ENCODE data around the gene OGFR.

Gene OGFR

GRCh38 chr20:62828051-62828450 lies 23.4 kb downstream of the OGFR start:
- DNase-seq, result no peak

GRCh38 chr20:62828511-62829230 lies 24.0 kb downstream of the OGFR start:
- DNase-seq, result no peak

GRCh38 chr20:62829231-62830230 lies 24.9 kb downstream of the OGFR start:
- DNase-seq, result no peak

DNA sequence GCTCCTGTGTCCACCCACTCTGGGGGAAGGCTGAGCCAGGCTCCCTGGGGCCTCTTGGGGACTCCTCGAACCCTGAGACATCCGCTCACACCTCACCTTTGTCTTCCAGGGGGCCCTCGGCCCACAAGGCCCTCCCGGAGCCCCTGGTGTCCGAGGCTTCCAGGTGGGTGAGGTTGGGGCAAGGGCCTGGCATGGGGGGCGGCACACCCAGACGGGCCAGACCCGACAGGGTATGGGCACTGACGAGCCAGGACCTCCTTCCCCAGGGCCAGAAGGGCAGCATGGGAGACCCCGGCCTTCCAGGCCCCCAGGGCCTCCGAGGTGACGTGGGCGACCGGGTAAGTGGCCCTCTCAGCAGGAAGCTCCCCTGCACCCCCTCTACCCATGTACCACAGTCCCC lies 25.6 kb downstream of the OGFR start:
- DNase-seq, result no peak

DNA sequence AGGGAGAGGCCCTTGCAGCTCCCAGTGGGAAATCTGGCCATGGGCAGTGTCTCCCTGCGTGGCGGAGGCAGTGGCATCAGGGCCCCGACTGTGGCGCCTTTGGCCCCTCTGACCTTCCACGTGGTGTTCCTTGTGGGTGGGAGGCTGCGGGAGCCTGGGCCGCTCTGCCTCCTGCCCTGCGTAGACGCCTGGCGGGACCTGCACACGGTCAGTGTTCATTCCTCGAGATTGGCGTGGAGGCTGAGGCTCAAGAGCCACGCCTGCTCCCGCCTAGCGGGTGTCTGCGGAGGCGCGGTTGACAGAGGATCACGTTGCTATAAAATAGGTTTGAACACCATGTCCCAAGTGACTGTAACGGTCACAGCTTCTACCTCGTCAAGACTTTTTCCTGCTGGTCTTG lies 26.2 kb downstream of the OGFR start:
- DNase-seq, result no peak

- no peak for DNase-seq
These were observed 26.7 kb downstream of the OGFR start for GRCh38 chr20:62831361-62831788.

DNA sequence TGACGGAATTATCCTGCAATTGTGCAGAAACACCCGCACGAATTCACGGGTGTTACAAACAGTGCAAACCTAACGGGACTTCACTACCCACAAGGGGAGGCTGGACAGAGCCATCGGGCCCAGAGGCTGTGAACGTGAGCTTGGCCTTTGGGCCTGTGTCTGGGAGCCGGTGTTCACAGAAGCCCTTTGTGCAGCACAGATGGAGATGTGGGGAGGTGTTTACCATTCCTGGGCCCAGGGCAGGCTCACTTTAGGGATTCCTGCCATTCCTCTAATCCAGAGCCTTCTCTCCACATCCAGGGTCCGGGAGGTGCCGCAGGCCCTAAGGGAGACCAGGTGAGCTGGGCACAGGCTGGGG lies 27.2 kb downstream of the OGFR start:
- no peak for DNase-seq

GRCh38 chr20:62832212-62832922 lies 27.7 kb downstream of the OGFR start:
- peak; percentile 53 for DNase-seq

DNA sequence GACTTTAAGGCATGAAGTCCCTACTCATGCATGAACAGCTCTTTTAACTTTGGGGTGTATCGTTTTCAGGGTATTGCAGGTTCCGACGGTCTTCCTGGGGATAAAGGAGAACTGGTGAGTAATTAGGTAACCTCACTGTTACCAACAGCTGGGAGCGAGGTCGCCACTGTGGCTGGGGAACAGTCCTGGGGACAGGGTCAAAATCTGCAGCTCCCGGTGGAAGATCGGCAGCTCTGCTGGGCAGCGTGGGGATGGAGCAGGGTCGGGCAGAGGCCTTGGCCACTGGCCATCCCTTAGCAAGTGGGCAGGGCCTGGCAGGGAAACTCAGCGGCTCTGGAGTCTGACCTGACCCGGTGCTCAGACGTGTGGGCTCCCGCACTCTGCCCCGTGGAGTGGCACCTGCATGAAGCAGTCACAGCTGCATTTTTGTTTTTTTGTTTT lies 28.3 kb downstream of the OGFR start:
- no peak for DNase-seq

DNA sequence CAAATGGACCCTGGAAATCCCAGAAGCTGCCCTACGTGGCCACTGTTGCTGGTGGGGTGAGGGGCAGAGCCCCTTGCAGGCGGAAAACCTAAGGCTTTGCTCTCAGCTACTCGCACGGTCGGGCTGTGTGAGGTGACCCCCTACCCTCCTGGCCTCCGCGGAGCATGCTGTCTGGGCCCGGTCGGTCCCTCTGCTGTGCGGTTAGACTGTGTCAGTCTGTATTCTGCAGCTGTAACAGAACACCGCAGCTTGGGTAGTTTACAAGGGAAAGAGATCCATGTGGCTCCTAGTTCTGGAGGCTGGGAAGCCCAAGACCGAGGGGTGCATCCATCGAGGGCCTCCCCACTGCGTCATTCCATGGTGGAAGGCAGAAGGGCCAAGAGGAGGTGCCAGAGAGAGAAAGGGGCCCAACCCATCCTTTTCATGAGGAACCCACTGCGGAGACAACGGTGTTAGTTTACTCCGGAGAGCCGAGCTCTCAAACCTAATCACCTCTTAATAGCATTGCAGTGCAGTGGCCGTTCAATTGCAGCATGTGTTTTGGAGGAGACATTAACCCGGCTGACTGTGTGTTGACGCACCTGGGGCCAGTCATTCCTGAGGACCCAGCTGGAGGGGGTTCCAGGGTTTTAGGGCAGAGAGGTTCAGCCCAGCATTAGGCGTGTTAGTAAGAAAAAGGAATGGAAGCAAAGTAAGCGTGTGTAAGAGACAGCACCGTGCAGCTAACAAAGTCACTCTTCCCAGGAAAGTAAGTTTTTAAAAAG lies 30.5 kb downstream of the OGFR start:
- no peak for DNase-seq

- DNase-seq, result no peak
These were observed 31.6 kb downstream of the OGFR start for GRCh38 chr20:62835931-62836861.

- DNase-seq, result no peak
These were observed 32.4 kb downstream of the OGFR start for GRCh38 chr20:62836967-62837490.

DNA sequence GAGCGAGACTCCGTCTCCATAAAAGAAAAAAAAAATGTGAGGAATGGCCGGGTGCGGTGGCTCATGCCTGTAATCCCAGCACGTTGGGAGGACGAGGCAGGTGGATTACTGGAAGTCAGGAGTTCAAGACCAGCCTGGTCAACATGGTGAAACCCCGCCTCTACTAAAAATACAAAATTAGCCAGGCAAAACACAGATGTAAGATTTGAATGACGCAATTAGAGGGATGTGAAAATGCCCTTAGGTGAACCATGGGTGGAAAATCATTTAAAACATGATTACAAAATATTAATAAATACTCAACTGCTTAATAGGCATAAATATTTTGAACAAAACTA lies 33.1 kb downstream of the OGFR start:
- no peak for DNase-seq

GRCh38 chr20:62838128-62838891 lies 33.7 kb downstream of the OGFR start:
- DNase-seq, result peak; percentile 79

DNA sequence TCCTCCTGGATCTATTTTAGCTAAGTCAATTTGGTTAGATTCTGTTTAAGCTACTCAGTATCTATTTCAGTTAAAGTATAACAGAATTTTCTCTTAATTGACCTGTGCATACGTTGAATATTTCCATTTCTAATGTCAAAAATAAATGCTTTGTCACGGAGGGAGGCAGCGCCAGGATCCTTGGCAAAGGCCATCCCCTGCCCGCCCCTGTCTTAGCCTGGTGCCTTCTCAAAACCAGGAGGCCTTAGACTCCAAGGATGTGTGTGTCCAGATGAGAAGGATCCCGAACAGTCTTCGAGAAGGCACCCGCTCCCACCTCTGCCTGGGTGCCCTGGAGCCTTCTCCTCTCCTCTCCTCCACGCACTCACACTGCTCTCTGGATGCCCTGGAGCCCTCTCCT lies 34.6 kb downstream of the OGFR start:
- no peak for DNase-seq

- no peak for DNase-seq
These were observed 35.2 kb downstream of the OGFR start for GRCh38 chr20:62839816-62840215.

- DNase-seq, result no peak
These were observed 35.9 kb downstream of the OGFR start for GRCh38 chr20:62840244-62841197.

DNA sequence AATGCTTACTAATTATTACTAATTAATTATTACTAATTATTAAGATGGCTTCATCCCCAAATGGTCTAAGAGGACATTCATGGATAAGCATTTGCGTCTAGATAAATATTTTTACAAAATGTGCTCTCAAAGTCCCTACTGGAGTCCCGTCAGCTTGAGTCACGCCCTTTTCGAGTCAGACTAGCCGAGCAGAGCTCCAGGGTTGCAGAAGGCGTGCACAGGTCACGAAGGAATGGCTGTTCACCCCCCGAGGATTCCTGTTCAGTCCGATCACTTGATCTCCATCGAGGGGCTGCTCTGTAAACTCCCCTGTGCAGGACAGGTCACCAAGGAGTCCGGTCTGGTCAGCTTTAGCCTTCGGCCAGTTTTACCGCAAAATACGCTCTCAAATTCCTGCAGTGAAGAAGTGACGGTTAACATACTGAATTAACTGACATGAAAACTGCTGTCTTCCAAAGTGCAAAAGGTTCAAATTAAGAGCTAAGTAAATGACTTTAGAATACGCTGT lies 37.1 kb downstream of the OGFR start:
- DNase-seq, result no peak

DNA sequence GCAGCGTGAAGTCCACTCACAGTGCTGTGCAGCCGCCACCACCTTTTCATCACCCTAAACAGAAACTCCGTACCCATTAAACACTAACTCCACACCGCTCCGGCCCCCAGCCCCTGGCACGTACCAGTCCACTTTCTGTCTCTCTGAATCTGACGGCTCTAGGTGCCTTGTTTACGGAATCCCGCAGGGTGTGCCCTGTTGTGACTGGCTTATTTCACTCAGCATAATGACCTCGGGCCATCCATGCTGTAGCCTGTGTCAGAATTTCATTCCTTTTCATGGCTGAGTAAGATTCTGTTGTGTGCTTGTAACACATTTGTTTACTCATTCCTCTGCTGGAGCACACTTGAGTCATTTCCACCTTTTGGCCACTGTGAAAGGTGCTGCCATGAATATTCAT lies 39.0 kb downstream of the OGFR start:
- no peak for DNase-seq
